ENCODE data around the gene USH1C.

USH1C gene

DNA sequence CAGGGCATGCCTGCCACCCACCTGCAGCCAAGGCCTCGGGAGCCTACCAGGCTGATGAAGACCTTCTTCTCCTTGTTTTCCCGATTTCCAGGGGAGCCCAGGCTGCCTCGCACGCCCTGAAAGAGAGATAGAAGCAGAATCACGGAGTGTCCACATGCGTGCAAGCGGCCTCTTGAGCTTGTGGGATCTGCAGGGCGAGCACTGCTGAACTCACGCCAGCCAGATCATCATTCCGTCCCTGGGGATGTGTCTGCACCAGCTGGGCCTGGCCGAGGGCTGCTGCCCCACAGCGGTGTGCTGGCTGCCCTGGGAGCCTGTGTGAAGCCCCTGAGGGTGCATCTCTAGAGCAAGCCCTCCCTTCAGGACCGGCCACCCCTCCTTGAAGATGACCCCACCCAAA, 17.9 kb downstream of the USH1C start:
- no peak for DNase-seq (ENCODE audit: low read depth in 2 of 2)

GRCh38 chr11:17525570-17525969, 18.6 kb downstream of the USH1C start:
- DNase-seq (ENCODE audit: low read depth in 2 of 2): no peak

DNA sequence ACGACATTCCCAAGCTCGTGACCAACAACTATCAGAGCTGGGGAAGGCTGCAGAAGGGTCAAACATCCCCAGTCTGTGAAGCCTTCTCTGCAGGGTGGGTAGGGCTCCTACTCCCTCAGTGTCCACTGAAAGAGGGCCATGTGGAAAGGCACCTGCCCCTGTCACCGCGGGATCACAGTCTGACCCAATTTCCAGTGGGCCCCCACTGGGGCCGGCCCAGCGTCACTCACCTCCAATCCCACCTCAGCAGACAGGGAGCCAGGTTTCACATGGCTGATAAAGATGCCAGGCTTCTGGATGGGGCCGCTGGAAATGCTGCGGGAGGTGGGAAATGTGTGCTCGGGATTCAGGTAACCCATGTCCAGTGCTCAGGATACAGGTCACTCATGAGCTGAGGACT, 20.0 kb downstream of the USH1C start:
- no peak for DNase-seq (ENCODE audit: low read depth in 2 of 2)

DNA sequence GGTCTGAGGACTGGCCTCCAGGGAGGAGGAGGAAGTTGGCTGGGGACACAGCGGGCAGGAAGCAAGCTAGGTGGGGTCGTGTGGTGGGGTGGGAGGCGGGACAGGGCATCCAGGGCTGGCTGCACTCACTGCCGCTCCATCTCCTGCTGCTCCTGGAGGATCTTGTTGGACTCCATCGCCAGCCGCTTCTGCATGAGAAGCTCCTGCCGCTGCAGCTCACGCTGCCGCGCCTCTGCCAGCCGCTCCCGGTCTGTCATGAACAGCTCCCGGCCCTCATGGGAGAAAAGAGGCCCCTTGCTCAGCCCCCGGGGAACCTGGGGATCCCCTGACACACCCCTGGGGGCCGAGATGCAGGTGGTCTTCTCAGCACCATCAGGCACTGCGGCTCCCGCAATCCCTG, 21.6 kb downstream of the USH1C start:
- DNase-seq (ENCODE audit: low read depth in 2 of 2): no peak

DNA sequence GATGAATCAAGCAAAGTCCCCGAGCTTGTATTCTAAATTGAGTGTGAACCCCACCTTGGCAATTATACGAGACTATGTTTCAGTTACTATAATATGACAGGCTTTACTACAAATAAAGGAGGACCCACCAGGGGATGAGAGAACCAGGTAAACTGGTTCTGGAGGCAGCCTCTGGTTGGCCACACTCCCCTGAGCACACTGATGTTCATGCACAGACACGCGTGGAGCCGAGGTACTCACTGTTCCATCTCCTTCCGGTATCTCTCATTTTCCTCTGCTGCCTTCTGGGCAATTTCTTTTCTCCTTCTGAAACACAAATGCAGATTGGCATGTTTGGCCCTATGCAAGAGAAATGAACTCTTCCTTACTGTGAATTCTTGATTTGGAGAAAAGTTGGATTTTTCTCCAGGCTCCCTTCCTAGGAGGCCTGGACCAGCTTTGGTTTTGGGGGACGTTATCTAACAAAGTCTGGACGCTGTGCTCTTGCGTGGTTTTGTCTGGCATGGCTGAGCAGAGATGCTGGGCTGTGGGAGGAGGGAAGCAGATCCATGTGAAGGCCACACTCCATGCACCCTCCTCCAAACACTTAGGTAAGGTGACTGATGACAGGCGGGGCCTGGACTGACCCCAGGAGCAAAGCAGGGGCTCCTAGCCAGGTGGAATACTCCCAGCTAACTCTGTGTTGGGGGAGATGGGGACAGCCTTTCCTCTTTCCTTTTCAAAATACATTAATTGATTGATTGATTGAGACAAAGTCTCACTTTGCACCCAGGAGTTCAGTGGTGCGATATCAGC, 22.9 kb downstream of the USH1C start:
- no peak for DNase-seq (ENCODE audit: low read depth in 2 of 2)

DNA sequence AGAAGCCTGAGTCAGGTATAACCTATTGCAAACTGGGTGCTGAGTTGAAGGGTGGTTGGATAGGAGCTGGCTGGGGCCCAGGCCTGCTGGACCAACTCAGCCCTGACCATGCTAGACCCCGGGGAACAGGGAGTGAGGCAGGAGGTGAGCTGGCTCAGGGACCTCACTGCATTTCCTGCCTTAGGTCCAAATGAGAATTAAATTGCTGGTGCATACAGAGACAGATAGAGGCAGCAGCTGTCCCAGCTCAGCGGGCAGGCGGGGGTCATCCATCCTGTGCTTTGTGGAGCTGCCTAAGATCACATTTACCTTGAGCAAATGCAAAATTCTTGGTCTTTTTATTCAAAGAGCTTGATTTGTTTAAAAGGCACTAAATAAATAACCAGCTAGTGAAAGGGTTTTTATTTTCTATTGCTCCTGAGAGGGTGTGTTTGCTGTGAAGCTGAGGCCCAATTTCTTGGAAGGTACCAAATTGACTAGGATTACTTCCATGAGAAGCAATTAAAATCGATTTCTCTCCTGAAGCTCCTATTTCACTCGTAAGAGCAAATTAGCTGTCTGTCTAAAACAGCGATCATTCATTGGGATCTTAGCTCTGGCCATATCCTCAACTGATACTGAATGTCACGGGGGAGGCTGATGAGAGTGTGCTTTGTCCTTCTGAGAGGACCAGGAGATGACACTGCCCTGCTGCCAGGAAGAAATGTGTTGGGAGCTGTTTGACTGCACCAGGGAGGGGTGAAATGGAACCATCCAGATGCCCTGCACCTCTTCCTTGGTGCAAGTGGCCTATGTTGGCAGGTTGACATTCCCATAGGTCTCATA, 24.9 kb downstream of the USH1C start:
- no peak for DNase-seq (ENCODE audit: low read depth in 2 of 2)

GRCh38 chr11:17518366-17518765, 25.9 kb downstream of the USH1C start:
- no peak for DNase-seq (ENCODE audit: low read depth in 2 of 2)

- DNase-seq (ENCODE audit: low read depth in 2 of 2): no peak
Observed at GRCh38 chr11:17517186-17517585, 27.0 kb downstream of the USH1C start.

GRCh38 chr11:17516551-17517150, 27.6 kb downstream of the USH1C start:
- DNase-seq (ENCODE audit: low read depth in 2 of 2): no peak

DNA sequence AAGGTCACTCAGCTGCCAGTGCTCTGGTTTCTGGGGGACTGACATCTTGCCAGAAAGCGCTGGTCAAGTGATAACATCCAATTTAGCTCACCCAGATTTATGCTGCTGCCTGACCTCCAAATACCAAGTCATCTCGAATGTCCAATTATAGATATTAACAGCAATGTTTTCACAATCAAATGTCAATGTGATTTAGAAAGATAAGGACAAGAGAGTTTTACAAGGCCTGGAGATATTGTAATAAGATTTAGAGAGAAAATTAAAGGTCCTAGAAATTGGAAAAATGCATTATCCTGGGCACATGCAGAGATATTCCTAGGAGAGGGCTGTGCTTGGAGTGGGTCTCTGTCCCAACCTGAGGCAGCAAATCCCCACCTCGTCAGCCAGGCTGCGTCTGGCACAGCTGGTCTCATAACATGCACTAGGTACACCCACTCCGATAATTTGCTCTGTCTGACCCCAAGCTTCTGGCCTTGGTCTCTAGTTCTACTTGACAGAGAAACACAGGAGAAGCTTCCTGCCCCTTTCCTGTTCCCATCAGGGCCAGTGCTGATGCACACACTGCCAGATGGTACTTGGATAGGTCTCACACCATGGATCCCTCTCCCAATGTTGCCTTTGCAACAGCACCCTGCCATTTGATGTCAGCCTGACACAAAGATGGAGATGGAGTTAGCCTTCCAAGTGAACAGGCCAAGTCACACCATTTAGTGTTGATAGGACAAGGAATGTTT, 28.6 kb downstream of the USH1C start:
- DNase-seq (ENCODE audit: low read depth in 2 of 2): no peak

DNA sequence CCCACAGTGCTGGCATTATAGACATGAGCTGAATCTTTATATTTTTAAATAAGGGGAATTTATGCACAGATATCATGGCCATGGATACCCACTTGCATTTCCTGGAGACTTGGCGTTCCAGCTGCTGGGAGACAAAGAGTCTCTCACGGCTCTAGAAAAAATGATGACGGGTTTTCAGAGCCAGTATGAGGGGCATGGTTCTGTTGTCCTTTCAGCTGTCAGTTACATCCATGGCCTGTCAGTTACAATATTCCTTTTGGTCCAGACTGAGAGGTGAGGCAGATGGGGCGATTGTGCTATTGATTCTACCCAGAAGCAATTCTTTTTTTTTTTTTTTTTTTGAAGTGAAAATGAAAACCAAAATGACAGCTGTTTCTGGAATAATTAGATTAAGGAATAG, 29.7 kb downstream of the USH1C start:
- DNase-seq (ENCODE audit: low read depth in 2 of 2): no peak

GRCh38 chr11:17513853-17514252, 30.4 kb downstream of the USH1C start:
- DNase-seq (ENCODE audit: low read depth in 2 of 2): no peak

DNA sequence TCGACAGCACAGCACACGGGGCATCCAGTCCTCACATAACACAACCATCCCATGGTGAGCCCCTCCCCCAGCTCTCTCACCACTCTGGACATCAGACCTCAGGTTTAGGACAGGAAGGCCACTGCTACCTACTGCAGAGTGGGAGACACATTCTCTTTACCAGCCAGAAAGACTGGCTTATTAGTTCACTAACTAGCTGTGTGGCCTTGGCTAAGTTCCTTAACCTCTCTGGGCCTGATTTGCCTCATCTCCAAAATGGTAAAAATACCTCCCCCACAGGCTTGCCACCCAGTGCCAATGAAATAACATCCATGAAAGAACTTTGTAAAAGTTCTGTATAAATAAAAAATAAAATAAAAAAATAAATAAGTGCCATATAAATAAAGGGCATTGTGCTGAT, 32.1 kb downstream of the USH1C start:
- no peak for DNase-seq (ENCODE audit: low read depth in 2 of 2)

- DNase-seq (ENCODE audit: low read depth in 2 of 2): no peak
Observed at GRCh38 chr11:17511571-17511970, 32.6 kb downstream of the USH1C start.

DNA sequence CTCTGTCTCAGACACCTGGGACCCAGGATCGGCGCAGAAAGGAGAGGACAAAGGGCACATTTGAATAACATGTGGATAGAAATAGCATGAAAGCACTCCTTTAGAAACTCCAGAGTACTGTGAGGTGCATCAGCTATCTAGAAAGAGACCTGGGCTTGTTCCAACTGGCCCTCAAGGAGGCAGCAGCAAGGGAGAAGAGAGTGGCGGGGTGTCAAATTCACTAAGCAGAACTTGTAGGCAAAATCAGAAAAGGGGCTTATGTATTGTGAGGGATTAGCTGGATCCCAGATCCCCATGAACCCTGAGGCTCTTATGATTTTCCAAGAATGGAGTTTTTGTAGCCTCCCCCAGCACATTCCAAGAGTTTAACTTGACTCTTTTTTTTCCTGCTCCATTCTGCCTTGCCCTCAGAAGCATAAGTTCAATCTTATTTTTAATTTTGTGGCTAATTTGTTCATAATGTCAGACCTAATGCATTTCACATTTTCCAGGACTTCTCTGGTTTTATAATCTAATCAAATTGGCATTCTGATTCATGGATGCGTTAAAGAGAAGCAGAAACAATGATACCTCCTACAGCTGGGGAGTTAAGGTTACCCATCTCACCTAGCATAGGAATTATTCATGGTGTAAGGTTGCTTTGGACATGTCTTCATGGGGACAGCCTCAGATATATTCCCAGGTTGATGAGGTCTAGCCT, 33.6 kb downstream of the USH1C start:
- no peak for DNase-seq (ENCODE audit: low read depth in 2 of 2)

DNA sequence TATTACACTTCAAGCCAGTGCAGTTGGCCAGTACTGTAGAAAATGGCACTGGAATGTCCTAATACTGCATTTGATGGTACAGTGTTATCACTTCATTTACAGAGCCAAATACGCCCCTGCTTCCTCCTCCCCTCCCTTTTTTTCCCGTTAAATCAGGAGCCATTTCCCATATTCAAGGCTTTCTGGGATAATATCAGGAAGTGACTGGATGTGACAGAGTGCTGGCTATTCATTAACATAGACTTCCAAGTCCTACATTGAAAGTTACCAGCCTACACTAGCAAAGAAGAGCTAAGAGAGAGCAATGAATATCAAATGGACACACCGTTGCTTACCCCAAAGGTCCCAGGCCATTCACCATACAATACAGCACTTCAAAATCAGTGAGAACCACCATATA, 35.4 kb downstream of the USH1C start:
- no peak for DNase-seq (ENCODE audit: low read depth in 2 of 2)

- no peak for DNase-seq (ENCODE audit: low read depth in 2 of 2)
Observed at GRCh38 chr11:17508306-17508705, 35.9 kb downstream of the USH1C start.

DNA sequence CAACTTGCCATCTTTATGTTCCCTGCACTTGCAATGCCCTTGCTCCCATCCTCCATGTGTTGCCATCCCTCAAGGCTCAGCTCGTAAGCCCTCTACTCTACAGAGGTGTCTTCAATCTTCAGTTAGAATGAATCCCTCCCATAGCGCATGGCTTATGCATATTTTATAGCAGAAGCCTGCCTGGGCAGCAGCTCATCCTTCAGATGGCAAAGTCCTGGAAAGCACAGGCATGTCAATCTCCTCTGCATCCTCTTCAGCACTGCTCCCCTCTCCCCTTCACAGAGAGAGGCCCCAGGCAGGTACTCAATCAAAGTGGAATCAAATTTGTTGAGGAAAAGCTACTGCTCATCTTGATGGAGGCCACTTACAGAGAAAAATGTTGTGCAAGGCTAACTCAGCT, 36.4 kb downstream of the USH1C start:
- DNase-seq (ENCODE audit: low read depth in 2 of 2): no peak

- DNase-seq (ENCODE audit: low read depth in 2 of 2): no peak
Observed at GRCh38 chr11:17506942-17507341, 37.3 kb downstream of the USH1C start.

DNA sequence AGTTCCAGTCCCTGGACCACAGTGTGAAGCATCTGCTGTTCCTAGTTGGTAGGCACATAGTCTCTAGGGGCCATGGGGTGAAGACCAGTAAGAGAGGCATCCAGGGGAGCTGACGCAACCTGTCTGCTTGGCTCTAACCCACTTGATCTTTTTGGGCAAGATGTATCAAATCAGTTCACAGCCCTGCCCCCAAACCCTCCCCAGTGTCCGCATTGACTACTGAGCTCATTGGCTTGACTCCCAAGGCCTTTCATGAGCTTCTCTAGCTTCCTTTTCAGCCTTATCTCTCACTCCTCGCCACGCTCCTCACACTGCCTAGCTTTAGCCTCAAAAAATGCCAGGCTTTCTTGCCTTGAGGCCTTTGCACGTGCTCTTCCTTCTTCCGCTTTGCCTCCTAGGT, 37.9 kb downstream of the USH1C start:
- DNase-seq (ENCODE audit: low read depth in 2 of 2): no peak

DNA sequence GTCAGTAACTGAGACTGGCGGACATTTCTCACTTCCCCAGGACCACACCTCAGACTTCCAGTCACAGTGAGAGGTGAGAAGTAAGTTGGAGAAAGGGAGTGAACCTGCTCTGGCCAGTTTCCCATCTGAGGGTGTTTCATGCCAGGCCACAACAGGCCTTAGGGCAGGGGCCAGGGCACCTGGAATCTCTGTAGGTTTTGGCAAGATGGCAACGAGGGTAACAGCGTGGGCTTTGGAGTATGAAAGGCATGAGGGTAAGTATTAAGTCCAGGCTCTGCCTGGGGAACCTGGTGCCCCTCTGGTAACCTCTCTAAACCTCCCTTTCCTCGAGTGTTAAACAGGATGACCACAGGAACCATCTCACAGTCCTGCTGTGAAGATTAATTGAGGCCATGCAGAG, 39.1 kb downstream of the USH1C start:
- no peak for DNase-seq (ENCODE audit: low read depth in 2 of 2)
